Activated CD4-positive, alpha-beta T cell treated with anti-CD3 and anti-CD28 coated beads for 4 hours (primary cell): ENCODE data around the gene POU1F1.
"Not testable (repeated sequence)": the region's sequence is repeated elsewhere in the genome, so short reads cannot be mapped to it uniquely, and the experiment has no call there.

ENCODE experiments used
- DNase-seq, 2 donors: peaks; one replicate each; pipeline ENCODE4 v3.0.0-alpha.2; 2020

The POU1F1 gene

DNA sequence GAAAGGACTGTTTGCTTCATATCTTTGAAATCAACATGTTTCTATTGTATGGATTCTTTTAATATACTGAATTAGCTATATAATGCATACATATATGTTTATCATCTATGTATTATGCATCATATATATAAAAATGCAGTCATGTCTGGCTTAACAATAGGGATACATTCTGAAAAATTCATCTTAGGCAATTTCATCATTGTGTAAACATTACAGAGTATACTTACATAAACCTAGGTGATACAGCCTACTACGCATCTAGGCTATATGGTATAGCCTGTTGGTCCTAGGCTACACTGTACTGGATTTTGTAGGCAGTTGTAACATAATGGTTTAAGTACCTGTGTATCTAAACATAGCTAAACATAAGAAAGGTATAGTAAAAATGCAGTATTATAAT, 27.6 kb downstream of the POU1F1 start:
- DNase-seq, result no peak

DNA sequence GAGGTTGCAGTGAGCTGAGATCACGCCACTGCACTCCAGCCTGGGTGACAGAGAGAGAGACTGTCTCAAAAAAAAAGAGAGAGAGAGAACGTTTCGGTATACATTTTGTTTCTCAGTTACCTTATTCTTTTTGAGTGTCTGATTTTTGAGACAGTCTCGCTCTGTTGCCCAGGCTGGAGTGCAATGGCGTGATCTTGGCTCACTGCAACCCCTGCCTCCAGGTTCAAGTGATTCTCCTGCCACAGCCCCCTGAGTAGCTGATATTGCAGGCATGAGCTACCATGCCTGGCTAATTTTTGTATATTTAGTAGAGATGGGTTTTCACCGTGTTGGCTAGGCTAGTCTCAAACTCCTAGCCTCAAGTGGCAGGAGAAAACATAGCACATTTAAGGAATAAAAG, 28.2 kb downstream of the POU1F1 start:
- not testable (repeated sequence) for DNase-seq

DNA sequence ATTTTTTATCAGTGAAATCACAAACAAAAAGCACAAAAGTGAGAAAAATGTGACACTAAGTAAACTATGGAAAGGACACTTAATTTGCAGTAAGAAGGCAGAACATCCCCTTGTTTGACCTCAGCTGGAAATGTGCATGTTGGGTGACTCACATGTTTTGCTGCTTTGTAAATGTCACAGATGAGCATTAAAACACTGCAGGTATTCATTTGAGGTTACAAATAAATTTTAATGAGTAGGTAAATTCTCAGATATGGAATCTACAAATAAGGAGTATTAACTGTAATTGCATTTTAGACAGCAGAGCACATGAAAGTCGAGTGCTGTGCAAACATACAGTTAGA, 29.0 kb downstream of the POU1F1 start:
- no peak for DNase-seq

DNA sequence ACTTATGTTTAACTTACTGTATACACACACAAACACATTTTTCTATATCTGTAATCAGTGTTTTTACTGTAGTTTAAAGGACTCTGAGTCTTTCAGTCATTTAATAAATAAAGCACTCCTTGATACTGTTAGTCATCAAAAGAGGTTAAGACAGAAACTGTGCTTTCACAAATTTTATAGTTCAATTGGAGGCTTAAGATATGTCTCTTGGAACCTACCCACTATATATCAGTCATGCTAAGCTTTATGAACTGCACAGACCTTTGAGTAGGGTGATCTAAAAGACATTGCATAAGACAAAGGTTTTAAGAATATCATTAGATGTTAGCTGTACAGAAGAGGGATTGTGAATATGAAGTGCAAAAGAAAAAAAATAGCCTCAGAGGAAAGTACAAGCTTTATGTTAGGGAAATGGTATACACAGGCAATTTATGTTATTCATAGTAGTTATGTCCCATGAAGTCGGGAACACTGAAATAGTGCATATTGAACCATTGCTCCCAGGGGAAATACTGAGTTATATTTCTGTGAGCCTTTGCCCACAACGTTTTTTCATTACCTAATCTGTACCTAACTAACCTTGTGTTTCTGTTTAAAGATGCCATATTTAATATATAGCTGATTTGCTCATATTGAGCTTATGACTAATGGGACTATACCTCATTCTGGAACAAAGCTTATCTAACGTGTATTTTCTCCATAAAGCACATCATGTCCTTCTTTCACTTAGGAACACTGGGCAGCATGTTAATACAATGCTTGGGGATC, 29.5 kb downstream of the POU1F1 start:
- DNase-seq, result no peak

DNA sequence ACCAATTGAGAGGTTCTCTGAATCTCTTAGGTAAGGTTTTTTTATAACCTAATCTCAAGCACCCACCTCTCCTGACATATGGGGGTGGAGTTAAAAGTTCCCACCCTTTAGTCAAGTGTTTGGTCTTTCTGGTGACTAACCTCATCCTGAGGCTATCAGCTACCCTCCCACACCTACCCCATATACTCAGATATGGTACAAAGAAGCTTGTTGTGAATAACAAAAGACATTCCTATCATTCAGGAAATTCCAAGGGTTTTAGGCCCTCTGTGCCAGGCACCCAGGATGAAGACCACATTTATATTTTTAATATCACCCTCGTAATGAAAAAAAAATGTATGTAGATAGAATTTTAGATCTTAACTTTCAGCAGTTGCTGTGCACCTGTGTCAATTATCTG, 40.3 kb downstream of the POU1F1 start:
- no peak for DNase-seq

DNA sequence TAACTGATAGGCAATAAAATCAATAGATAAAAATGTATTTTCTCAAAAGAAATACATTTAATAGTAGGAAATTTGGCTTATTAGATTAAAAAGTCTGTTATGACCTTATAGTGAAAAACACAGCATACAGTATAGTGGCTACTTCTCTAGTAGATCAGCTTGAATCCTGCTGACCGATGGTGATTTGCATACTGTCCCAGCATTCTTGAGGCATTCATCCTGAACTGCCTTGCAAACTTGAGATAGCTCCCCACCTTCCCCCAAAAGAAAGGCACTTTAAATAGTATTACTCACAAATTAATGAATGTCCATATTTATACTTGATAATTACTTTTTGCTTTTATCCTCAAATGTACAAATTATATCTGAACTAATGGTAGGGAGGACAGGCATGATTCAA, 42.6 kb downstream of the POU1F1 start:
- no peak for DNase-seq

DNA sequence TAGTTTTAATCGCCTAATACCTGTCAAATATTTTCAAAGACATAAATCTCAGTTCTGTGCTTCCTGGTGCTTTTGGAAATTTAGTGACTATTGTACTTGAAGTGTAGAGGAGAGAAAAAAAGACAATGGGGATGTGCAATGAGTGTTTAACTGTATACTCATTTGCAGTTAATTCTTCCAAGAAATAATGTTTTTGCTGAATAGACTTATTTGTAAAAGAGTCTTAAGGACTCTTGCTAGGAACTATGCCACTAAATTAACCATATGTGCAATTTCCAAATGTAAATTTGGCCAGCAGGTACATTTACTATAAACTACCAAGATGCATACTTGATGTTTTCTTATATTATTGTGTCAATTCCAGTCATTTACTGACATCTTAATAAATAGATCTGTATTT, 47.3 kb downstream of the POU1F1 start:
- DNase-seq, result no peak

DNA sequence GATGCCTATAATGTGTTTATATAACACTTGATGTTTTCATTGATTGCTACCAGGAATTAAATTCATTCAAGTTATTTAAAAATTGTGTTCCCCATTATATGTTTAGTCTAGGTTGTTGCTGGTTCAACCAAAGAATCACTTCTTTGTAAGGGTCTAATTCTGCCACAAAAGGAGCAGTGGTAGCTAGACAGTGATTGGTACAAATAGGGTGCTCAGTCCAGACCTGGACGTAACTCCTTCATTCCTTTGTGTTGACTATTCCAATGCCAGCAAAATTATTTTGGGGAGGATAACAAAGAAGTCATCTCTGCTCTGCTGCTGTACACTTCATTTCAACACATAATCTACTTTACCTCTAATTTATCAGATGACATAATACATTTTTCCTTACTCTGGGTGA, 48.1 kb downstream of the POU1F1 start:
- no peak for DNase-seq

DNA sequence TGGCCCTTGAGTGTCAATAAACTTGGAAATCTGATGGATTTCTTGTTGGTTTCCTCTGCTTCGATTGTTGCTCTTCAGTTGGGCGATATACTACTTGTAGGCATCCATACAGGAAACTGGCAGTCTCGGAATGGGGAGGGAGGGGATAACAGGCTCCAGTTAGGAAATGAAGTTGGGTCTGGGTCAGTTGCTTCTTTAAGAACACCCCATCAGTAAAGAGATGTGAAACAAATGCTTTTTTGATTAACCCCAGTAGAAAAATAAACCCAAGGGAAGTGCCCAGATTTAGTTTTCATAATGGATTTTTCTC, 48.6 kb downstream of the POU1F1 start:
- DNase-seq, result no peak

DNA sequence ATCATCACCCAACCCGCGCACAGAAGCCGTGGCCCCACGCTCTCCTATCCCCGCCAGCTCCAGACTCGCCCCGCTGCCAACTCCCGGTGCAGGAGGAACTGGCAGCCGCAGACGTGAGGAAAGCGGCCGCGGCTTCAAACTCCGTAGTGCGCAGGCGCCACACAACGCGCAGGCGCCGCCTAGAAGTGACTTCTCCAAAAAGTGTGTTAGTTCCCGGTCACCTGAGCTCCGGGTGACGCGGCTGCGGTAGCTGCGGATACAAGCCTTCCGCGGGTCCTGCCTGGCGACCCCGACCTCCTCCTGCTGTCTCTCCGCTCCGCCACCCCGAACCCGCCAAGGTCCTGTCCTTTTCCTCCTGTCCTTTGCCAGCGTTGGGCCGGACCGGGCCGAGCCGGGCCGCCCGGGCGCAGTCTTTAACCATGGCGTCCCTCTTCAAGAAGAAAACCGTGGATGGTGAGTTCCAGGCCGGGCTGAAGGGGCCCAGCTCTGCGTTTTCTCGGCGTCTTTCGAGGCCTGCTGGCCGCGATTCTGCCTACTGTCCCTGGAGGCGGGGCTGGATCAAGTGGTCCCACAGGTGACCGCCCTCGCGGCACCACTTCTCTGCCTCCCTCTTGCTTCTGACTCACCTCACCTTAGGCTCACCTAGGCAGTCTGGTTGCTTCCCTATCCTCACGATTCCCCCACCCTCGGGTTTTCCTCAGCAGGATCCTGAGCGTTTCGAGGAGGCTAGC, 49.1 kb downstream of the POU1F1 start, which contains the start of gene CHMP2B:
CHMP2B (plus strand) TSS at position 206 of the 731 bp plus-strand sequence; CDS start at position 420, 214 bp downstream.
- peak; percentile 83 to 90 for DNase-seq

DNA sequence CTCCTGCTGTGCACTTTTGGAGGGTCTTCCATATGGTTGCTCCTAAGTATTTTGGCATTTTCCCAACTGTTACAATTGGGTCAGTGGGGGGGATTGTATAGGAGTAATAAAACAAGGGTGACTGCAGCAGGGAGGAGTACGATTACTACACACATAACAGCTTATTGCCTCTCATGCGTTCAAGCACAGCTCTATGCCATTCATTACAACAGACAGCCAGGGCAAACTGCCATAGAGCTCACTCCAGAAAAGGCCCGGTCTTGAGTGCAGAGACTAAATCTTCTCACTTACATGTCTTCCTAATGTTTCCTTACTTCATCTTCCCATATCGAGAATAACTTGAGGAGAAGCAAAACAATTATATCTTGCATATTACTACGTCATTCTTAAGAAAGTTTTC, 50.7 kb downstream of the POU1F1 start:
- no peak for DNase-seq

DNA sequence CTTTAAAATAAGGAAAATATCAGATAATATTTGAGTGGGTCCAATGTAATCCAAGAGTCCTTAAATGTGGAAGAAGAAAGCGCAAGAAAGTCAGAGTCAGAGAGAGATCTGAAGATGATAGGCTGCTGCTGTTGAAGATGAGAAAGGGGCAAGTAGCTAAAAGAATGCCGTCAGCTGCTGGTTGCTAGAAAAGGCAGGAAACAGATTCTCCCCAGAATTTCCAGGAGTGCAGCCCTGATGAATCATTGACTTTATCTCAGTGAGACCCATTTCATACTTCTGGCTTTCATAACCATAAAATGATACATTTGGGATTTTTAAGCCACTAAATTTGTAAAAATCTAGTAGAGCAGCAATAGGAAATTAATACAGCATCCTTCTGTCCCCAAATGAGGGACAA, 56.8 kb downstream of the POU1F1 start:
- no peak for DNase-seq

DNA sequence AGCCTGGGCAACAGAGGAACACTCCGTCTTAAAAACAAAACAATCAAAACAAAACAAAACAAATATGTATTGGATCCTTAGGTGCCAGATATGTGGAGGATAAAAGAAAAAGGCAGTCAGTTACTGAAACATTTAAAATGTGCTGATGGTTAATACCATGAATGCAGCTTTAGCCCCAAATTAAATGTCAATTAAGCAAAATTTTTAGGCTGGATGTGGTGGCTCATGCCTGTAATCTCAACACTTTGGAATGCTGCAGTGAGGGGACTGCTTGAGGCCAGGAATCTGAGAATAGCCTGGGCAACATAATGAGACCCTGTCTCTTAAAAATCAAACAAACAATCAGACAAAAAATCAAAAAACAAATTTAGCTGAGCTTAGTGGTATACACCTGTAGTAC, 57.8 kb downstream of the POU1F1 start:
- DNase-seq, result no peak
